ENCODE results near the gene FYN. TPM values are rescaled to one million over a fixed set of nuclear protein-coding genes. Genes with fewer than 3 reads are reported as not detected.

Gene FYN
- total RNA-seq, 1 experiment from 2014 or later = 7.2 TPM

GRCh38 chr6:111628142-111628850 is 245.0 kb downstream of the FYN start:
- TF ChIP-seq, protein P1, sequence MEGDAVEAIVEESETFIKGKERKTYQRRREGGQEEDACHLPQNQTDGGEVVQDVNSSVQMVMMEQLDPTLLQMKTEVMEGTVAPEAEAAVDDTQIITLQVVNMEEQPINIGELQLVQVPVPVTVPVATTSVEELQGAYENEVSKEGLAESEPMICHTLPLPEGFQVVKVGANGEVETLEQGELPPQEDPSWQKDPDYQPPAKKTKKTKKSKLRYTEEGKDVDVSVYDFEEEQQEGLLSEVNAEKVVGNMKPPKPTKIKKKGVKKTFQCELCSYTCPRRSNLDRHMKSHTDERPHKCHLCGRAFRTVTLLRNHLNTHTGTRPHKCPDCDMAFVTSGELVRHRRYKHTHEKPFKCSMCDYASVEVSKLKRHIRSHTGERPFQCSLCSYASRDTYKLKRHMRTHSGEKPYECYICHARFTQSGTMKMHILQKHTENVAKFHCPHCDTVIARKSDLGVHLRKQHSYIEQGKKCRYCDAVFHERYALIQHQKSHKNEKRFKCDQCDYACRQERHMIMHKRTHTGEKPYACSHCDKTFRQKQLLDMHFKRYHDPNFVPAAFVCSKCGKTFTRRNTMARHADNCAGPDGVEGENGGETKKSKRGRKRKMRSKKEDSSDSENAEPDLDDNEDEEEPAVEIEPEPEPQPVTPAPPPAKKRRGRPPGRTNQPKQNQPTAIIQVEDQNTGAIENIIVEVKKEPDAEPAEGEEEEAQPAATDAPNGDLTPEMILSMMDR (IDR thresholded peaks at IDR 0.05; ENCODE audit: insufficient read depth in 1 of 2, low read depth in 1 of 2, low read length in 1 of 2, severe bottlenecking in 1 of 2, unreplicated experiment in 1 of 2) = no peak
- Mint-ChIP-seq H3K36me3 (ENCODE audit: insufficient read depth, unreplicated experiment) (no peaks in the 10 kb centered on the region), H3K4me3 (ENCODE audit: unreplicated experiment) (no peak overlapping the region), H3K9me3 (ENCODE audit: unreplicated experiment) (no peaks in the 10 kb centered on the region), H3K27me3 (ENCODE audit: insufficient read depth, unreplicated experiment) (no peaks in the 10 kb centered on the region), H3K27ac (ENCODE audit: unreplicated experiment) (no peak overlapping the region), H3K4me1 (ENCODE audit: low read depth, unreplicated experiment) (peaks cover 7% of the 10 kb centered on the region)
- Histone ChIP-seq H3K4me1 (no peaks in the 10 kb centered on the region; the same call in 1 of the 2 replicates), H3K36me3 (ENCODE audit: control insufficient read depth, insufficient read depth, low read length) (no peaks in the 10 kb centered on the region), H3K4me3 (ENCODE audit: low read depth, low read length) (no peak overlapping the region), H3K9me3 (no peaks in the 10 kb centered on the region), H3K27me3 (replicated peaks; ENCODE audit: control insufficient read depth, insufficient read depth, low read length) (no peaks in the 10 kb centered on the region)
- CTCF ChIA-PET = no interaction called here
- DNase-seq = no peak
- intact Hi-C loops (cut with micrococcal nuclease; ENCODE audit: unreplicated experiment) = no loop called here
- BruUV-seq (replicated peaks) = no TSS peak
- POLR2A ChIA-PET = interaction anchor here (0.6 kb wide), 1 partner anchor 146 kb away, joined by 3 read pairs; the partner anchor contains the start of gene REV3L

DNA sequence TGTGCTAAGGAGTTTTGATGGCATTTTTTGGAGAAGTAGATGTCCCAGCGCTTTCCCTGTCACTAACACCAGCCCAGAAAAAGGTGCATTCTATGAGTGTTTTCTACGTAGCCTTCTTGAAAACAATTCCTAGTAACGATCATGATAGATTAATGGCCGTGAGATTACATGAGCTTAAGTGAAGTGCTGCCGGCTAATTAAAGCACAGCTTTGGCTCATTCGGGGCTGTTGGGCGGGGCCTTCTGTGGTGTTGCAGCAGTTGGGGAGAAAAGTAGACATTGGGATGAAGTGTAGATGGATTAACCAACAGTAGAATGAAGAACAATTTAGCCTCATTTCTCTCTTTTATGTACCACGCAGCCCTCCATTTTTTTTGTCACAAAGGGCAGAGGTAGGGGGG is 246.8 kb downstream of the FYN start:
- Mint-ChIP-seq H3K9me3 (ENCODE audit: unreplicated experiment) (no peaks in the 10 kb centered on the region), H3K27me3 (ENCODE audit: insufficient read depth, unreplicated experiment) (no peaks in the 10 kb centered on the region)

DNA sequence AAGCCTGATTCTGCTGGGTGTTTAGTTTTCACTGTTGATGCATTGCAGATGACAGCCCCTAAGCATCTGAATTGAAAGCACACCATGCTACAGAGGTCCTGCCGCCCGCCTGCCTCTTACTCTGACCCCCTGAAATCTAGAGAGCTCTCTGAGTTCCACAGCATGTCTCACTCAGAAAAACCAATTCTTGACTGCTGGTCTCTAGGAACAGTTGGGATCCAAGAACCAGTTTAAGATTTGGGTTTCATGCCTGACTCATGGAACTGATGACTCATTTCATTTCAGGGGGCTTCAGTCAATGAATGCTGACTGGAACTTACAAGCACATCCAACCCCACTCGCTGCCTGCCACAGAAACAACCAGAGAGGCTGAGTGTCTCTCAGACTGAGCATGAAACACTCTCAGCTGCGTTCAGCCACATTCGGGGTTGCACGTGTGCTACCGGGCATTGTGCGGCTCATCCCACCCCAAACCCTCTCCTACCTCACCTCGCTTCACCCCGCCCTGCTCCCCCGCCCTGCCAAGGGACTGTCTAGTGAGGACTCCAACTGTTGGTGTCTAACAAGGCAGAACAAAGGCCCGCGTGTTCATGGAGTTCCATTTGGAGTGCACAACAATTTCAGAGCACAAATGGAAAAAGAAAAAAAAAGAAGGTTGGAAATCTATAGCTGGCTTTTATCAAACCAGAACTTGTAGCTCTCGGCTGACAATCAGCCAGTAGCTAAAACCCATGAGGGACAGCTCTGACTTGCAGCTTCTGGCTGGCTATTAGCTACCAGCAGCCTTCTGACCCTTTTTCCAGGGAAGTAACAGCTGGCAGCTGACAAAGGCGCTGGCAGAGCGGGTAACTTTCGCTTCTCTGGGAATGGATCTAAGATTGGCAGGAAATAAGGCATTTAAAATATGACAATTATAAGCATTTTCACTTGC is 247.5 kb downstream of the FYN start:
- H3K4me1 ChIP-seq = no peaks in the 10 kb centered on the region; the same call in 1 of the 2 replicates
- no peaks in the 10 kb centered on the region for H3K27me3 Mint-ChIP-seq (ENCODE audit: insufficient read depth, unreplicated experiment)
- H3K9me3 Mint-ChIP-seq (ENCODE audit: unreplicated experiment) = no peaks in the 10 kb centered on the region
- no peak for DNase-seq
- no peak overlapping the region for H3K4me3 Mint-ChIP-seq (ENCODE audit: unreplicated experiment)
- ChIA-PET CTCF (no interaction called here), POLR2A (no interaction called here)
- H3K9me3 ChIP-seq = no peaks in the 10 kb centered on the region
- H3K4me3 ChIP-seq (ENCODE audit: low read depth, low read length) = no peak overlapping the region
- H3K36me3 ChIP-seq (ENCODE audit: control insufficient read depth, insufficient read depth, low read length) = no peaks in the 10 kb centered on the region
- H3K27ac Mint-ChIP-seq (ENCODE audit: unreplicated experiment) = no peak overlapping the region
- H3K36me3 Mint-ChIP-seq (ENCODE audit: insufficient read depth, unreplicated experiment) = no peaks in the 10 kb centered on the region
- no TSS peak for BruUV-seq (replicated peaks)
- H3K4me1 Mint-ChIP-seq (ENCODE audit: low read depth, unreplicated experiment) = peaks cover 1% of the 10 kb centered on the region
- intact Hi-C loops (cut with micrococcal nuclease; ENCODE audit: unreplicated experiment) = no loop called here
- H3K27me3 ChIP-seq (replicated peaks; ENCODE audit: control insufficient read depth, insufficient read depth, low read length) = no peaks in the 10 kb centered on the region
- TF ChIP-seq, protein P1 (IDR thresholded peaks at IDR 0.05; ENCODE audit: insufficient read depth in 1 of 2, low read depth in 1 of 2, low read length in 1 of 2, severe bottlenecking in 1 of 2, unreplicated experiment in 1 of 2) = no peak

More for the DNA sequence above, 246.8 kb downstream of the FYN start:
- ChIA-PET POLR2A (no interaction called here), CTCF (no interaction called here)
- H3K9me3 ChIP-seq = no peaks in the 10 kb centered on the region
- DNase-seq = no peak
- H3K4me3 Mint-ChIP-seq (ENCODE audit: unreplicated experiment) = no peak overlapping the region
- H3K36me3 Mint-ChIP-seq (ENCODE audit: insufficient read depth, unreplicated experiment) = no peaks in the 10 kb centered on the region
- intact Hi-C loops (cut with micrococcal nuclease; ENCODE audit: unreplicated experiment) = no loop called here
- H3K27me3 ChIP-seq (replicated peaks; ENCODE audit: control insufficient read depth, insufficient read depth, low read length) = no peaks in the 10 kb centered on the region
- H3K4me3 ChIP-seq (ENCODE audit: low read depth, low read length) = no peak overlapping the region
- no peak overlapping the region for H3K27ac Mint-ChIP-seq (ENCODE audit: unreplicated experiment)
- TF ChIP-seq, protein P1 (IDR thresholded peaks at IDR 0.05; ENCODE audit: insufficient read depth in 1 of 2, low read depth in 1 of 2, low read length in 1 of 2, severe bottlenecking in 1 of 2, unreplicated experiment in 1 of 2) = no peak
- H3K4me1 ChIP-seq = no peaks in the 10 kb centered on the region; the same call in 1 of the 2 replicates
- no TSS peak for BruUV-seq (replicated peaks)
- H3K36me3 ChIP-seq (ENCODE audit: control insufficient read depth, insufficient read depth, low read length) = no peaks in the 10 kb centered on the region
- peaks cover 4% of the 10 kb centered on the region for H3K4me1 Mint-ChIP-seq (ENCODE audit: low read depth, unreplicated experiment)
